Measurements from ENCODE around the gene SDC4. TPM values are rescaled to one million over a fixed set of nuclear protein-coding genes. Genes with fewer than 3 reads are reported as not detected.

Gene SDC4
- polyA plus RNA-seq, 1 donor (not counting 4 experiments of a cell fraction or from before 2014, with no cell fraction given) = 114 TPM

- DNase-seq (ENCODE audit: low read depth, low spot score) (no peak), FAIRE-seq (no peak)
- no peaks in the 10 kb centered on the region for H3K36me3 ChIP-seq (ENCODE audit: control insufficient read depth in 2 of 2, extremely low read depth in 1 of 2, insufficient read depth in 2 of 2, low read length in 2 of 2)
- no peak overlapping the region for H2AFZ ChIP-seq (ENCODE audit: control insufficient read depth, low read length)
- H3K9ac ChIP-seq (ENCODE audit: control insufficient read depth, extremely low read depth, insufficient read depth, low read length) = no peak overlapping the region
- no peaks in the 10 kb centered on the region for H3K9me1 ChIP-seq (ENCODE audit: control insufficient read depth, extremely low read depth, insufficient read depth, low read length)
- no peak overlapping the region for H3K27ac ChIP-seq (ENCODE audit: control insufficient read depth, insufficient read depth, low read length)
- dilution Hi-C loops (cut with MboI; ENCODE audit: extremely low pct_ligation_motif_present, low sequenced_read_pairs) = no loop called here
- TF ChIP-seq EZH2 (IDR thresholded peaks at IDR 0.05; ENCODE audit: low read length) (no peak), CTCF (optimal IDR thresholded peaks at IDR 0.05 in 1 of 3, IDR thresholded peaks at IDR 0.05 in 1 of 3, conservative IDR thresholded peaks at IDR 0.05 in 1 of 3; ENCODE audit: extremely low read depth in 1 of 3, insufficient read depth in 2 of 3, low read length in 3 of 3) (no peak)
- H3K27me3 ChIP-seq (ENCODE audit: control insufficient read depth, extremely low read depth, insufficient read depth, low read length) = peaks cover 10% of the 10 kb centered on the region
- no peaks in the 10 kb centered on the region for H3K79me2 ChIP-seq (ENCODE audit: control insufficient read depth, insufficient read depth, low read length)
- H3K4me3 ChIP-seq (ENCODE audit: control insufficient read depth in 2 of 3, extremely low read depth in 1 of 3, insufficient read depth in 2 of 3, low read depth in 1 of 3, low read length in 3 of 3) = no peak overlapping the region
- H3K9me3 ChIP-seq (ENCODE audit: control insufficient read depth, low read depth, low read length) = no peaks in the 10 kb centered on the region
- no peak overlapping the region for H3K4me2 ChIP-seq (ENCODE audit: control insufficient read depth, extremely low read depth, insufficient read depth, low read depth, low read length)
- H3K4me1 ChIP-seq (ENCODE audit: control insufficient read depth, extremely low read depth, insufficient read depth, low read length) = no peaks in the 10 kb centered on the region
- H4K20me1 ChIP-seq (ENCODE audit: control insufficient read depth, extremely low read depth, insufficient read depth, low read length) = no peaks in the 10 kb centered on the region
Observed at GRCh38 chr20:45275338-45275737, 72.9 kb downstream of the SDC4 start.

Other genes starting within 250 kb of the SDC4 start
- 1.1 to 2.5 TPM (median 1.5 TPM) in 3 replicates for gene KCNS1, start 247.3 kb downstream of the SDC4 start, polyA plus RNA-seq
- gene WFDC5, start 233.2 kb downstream of the SDC4 start, polyA plus RNA-seq = 2.4 to 11.7 TPM (median 5.1 TPM) in 3 replicates
- 0.32 to 2.9 TPM (median 1.8 TPM) in 3 replicates for gene WFDC12, start 224.0 kb downstream of the SDC4 start, polyA plus RNA-seq
- 46.4 to 226 TPM (median 71.1 TPM) in 3 replicates for gene PI3, start 173.5 kb downstream of the SDC4 start, polyA plus RNA-seq
- not detected in 3 replicates for gene SEMG1, start 141.4 kb downstream of the SDC4 start, polyA plus RNA-seq
- not detected in 3 replicates for gene SEMG2, start 127.1 kb downstream of the SDC4 start, polyA plus RNA-seq
- 203 to 395 TPM (median 262 TPM) in 3 replicates for gene SLPI, start 93.9 kb downstream of the SDC4 start, polyA plus RNA-seq
- gene RBPJL, start 41.6 kb downstream of the SDC4 start, polyA plus RNA-seq = not detected in 3 replicates
- gene MATN4, start 40.1 kb downstream of the SDC4 start, polyA plus RNA-seq = 0.08 TPM in 1 of 3 replicates, not detected in the others
- 16.8 to 29.8 TPM (median 22.0 TPM) in 3 replicates for gene SYS1, start 14.7 kb upstream of the SDC4 start, polyA plus RNA-seq
- gene TP53TG5, start 29.9 kb upstream of the SDC4 start, polyA plus RNA-seq = not detected in 3 replicates
- 33.8 to 42.3 TPM (median 37.4 TPM) in 3 replicates for gene DBNDD2, start 59.9 kb upstream of the SDC4 start, polyA plus RNA-seq
- 25.9 to 37.6 TPM (median 26.5 TPM) in 3 replicates for gene PIGT, start 67.7 kb upstream of the SDC4 start, polyA plus RNA-seq
- 0.44 TPM in 1 of 3 replicates, not detected in the others for gene WFDC2, start 121.3 kb upstream of the SDC4 start, polyA plus RNA-seq
- gene SPINT3, start 167.2 kb upstream of the SDC4 start, polyA plus RNA-seq = not detected in 3 replicates
- not detected in 3 replicates for gene WFDC6, start 191.1 kb upstream of the SDC4 start, polyA plus RNA-seq
- not detected in 3 replicates for gene EPPIN, start 199.0 kb upstream of the SDC4 start, polyA plus RNA-seq
- gene WFDC8, start 230.9 kb upstream of the SDC4 start, polyA plus RNA-seq = not detected in 3 replicates